ENCODE data around the gene CAMK2D. TPM values are rescaled to one million over a fixed set of nuclear protein-coding genes. Genes with fewer than 3 reads are reported as not detected.
A peak's percentile ranks its signal among the peaks of the same experiment; 100 is the strongest.

The CAMK2D gene
- total RNA-seq, 1 donor from 2014 or later, result 57.6 TPM

GRCh38 chr4:113586072-113586471 is 175.5 kb downstream of the CAMK2D start:
- H3K27ac Mint-ChIP-seq, result no peak overlapping the region
- peaks cover 12% of the 10 kb centered on the region for H3K36me3 Mint-ChIP-seq
- H3K9me3 Mint-ChIP-seq, result peaks cover 5% of the 10 kb centered on the region
- peaks cover 46% of the 10 kb centered on the region for H3K4me1 Mint-ChIP-seq (ENCODE audit: unreplicated experiment)
- no peaks in the 10 kb centered on the region for H3K27me3 Mint-ChIP-seq
- DNase-seq (ENCODE audit: extremely low spot score, unreplicated experiment), result no peak
- no peak overlapping the region for H3K4me3 Mint-ChIP-seq
- TF ChIP-seq CTCF (conservative IDR thresholded peaks at IDR 0.05), result no peak

- Mint-ChIP-seq H3K27me3 (no peaks in the 10 kb centered on the region), H3K27ac (peak overlapping the region; percentile 61), H3K36me3 (peaks cover 12% of the 10 kb centered on the region), H3K9me3 (peaks cover 5% of the 10 kb centered on the region), H3K4me3 (no peak overlapping the region), H3K4me1 (ENCODE audit: unreplicated experiment) (peaks cover 46% of the 10 kb centered on the region)
- no peak for DNase-seq (ENCODE audit: extremely low spot score, unreplicated experiment)
- no peak for TF ChIP-seq CTCF (conservative IDR thresholded peaks at IDR 0.05)
These were observed 177.0 kb downstream of the CAMK2D start for GRCh38 chr4:113584407-113585150.

- H3K27me3 Mint-ChIP-seq, result no peaks in the 10 kb centered on the region
- no peak for TF ChIP-seq CTCF (conservative IDR thresholded peaks at IDR 0.05)
- H3K27ac Mint-ChIP-seq, result no peak overlapping the region
- H3K9me3 Mint-ChIP-seq, result no peaks in the 10 kb centered on the region
- no peak overlapping the region for H3K4me3 Mint-ChIP-seq
- no peak for DNase-seq (ENCODE audit: extremely low spot score, unreplicated experiment)
- peaks cover 4% of the 10 kb centered on the region for H3K36me3 Mint-ChIP-seq
- peaks cover 40% of the 10 kb centered on the region for H3K4me1 Mint-ChIP-seq (ENCODE audit: unreplicated experiment)
These were observed 178.8 kb downstream of the CAMK2D start for GRCh38 chr4:113582737-113583136.

GRCh38 chr4:113579360-113579759 is 182.2 kb downstream of the CAMK2D start:
- TF ChIP-seq CTCF (conservative IDR thresholded peaks at IDR 0.05), result no peak
- Mint-ChIP-seq H3K4me1 (ENCODE audit: unreplicated experiment) (peaks cover 28% of the 10 kb centered on the region), H3K4me3 (no peak overlapping the region), H3K9me3 (no peaks in the 10 kb centered on the region), H3K36me3 (peaks cover 4% of the 10 kb centered on the region), H3K27ac (no peak overlapping the region), H3K27me3 (no peaks in the 10 kb centered on the region)
- no peak for DNase-seq (ENCODE audit: extremely low spot score, unreplicated experiment)

- Mint-ChIP-seq H3K27me3 (no peaks in the 10 kb centered on the region), H3K36me3 (peaks cover 3% of the 10 kb centered on the region), H3K9me3 (peaks cover 5% of the 10 kb centered on the region), H3K4me1 (ENCODE audit: unreplicated experiment) (peaks cover 28% of the 10 kb centered on the region), H3K27ac (no peak overlapping the region), H3K4me3 (no peak overlapping the region)
- no peak for DNase-seq (ENCODE audit: extremely low spot score, unreplicated experiment)
- no peak for TF ChIP-seq CTCF (conservative IDR thresholded peaks at IDR 0.05)
These were observed 184.4 kb downstream of the CAMK2D start for GRCh38 chr4:113576947-113577678.
